T-helper 17 cell (primary cell): ENCODE results near the gene NLRC5. TPM values are rescaled to one million over a fixed set of nuclear protein-coding genes. Genes with fewer than 3 reads are reported as not detected.
"Not testable (repeated sequence)": the region's sequence is repeated elsewhere in the genome, so short reads cannot be mapped to it uniquely, and the experiment has no call there.

Experiments
- ATAC-seq: fragments of 150-1000 bp; cut with Tn5 transposase; 2 replicates; pipeline ENCODE4 v1.10.0; 2021; ENCODE audit warnings: mild to moderate bottlenecking, moderate library complexity
- DNase-seq, 3 donors: peaks; one replicate each; pipeline versions ENCODE4 v3.0.0 to v3.0.0-alpha.2; 2020 to 2021
- H3K9me3 ChIP-seq: one replicate; pipeline ENCODE4 v1.7.0; 2013; ENCODE audit warnings: low read length, mild to moderate bottlenecking; ENCODE audit not compliant: control insufficient read depth, poor library complexity, severe bottlenecking
- H3K27ac Mint-ChIP-seq: one replicate; pipeline ENCODE4 v1.8.0; 2022; ENCODE audit warnings: mild to moderate bottlenecking, moderate library complexity, mixed read lengths
- H3K27me3 Mint-ChIP-seq: one replicate; pipeline ENCODE4 v1.8.0; 2022; ENCODE audit warnings: mixed read lengths
- H3K36me3 Mint-ChIP-seq: one replicate; pipeline ENCODE4 v1.8.0; 2022; ENCODE audit warnings: low read depth, mixed read lengths
- H3K4me1 Mint-ChIP-seq: one replicate; pipeline ENCODE4 v1.8.0; 2022; ENCODE audit warnings: mild to moderate bottlenecking, mixed read lengths
- H3K4me3 Mint-ChIP-seq: one replicate; pipeline ENCODE4 v1.8.0; 2022; ENCODE audit warnings: mild to moderate bottlenecking, moderate library complexity, mixed read lengths
- total RNA-seq, 4 donors: library from RNA in 2 of 4; stranded (reverse) in 2 of 4; gene quantifications; one replicate each; pipeline ENCODE4 v1.2.3 and lab custom pipeline; 2022 to 2026

Gene NLRC5
- total RNA-seq, 2 donors from 2014 or later, result 381 to 578 TPM

- H3K4me3 Mint-ChIP-seq, result no peak overlapping the region
- H3K36me3 Mint-ChIP-seq, result no peaks in the 10 kb centered on the region
- ATAC-seq (no peak), DNase-seq (no peak)
- no peaks in the 10 kb centered on the region for H3K9me3 ChIP-seq
- H3K27me3 Mint-ChIP-seq, result no peaks in the 10 kb centered on the region
- H3K27ac Mint-ChIP-seq, result peak overlapping the region; percentile 82
- peaks cover 15% of the 10 kb centered on the region for H3K4me1 Mint-ChIP-seq
These were observed 113.8 kb downstream of the NLRC5 start for GRCh38 chr16:57102888-57103851.

DNA sequence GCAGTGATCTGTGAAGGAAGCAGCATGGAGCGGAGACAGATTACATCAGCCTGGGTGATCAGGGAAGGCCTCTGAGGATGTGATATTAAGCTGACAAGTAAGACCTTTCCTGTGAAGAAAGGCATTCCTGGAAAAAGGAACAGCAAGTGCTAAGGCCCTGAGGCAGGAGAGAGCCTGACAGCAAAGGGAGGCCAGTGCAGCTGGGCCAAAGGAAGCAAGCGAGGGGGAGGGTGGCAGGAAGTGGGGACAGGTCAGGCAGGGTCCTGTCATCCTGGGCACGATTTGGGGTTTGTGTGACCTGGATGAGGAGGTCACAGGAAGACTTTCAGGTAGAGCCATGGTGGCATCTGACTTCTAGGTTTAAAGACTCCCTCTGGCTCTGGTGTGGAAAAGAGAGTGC is 115.3 kb downstream of the NLRC5 start:
- Mint-ChIP-seq H3K36me3 (peaks cover 2% of the 10 kb centered on the region), H3K27ac (peak overlapping the region; percentile 82), H3K4me1 (peaks cover 15% of the 10 kb centered on the region), H3K27me3 (no peaks in the 10 kb centered on the region), H3K4me3 (no peak overlapping the region)
- no peaks in the 10 kb centered on the region for H3K9me3 ChIP-seq
- DNase-seq (no peak), ATAC-seq (no peak)

- Mint-ChIP-seq H3K36me3 (peaks cover 2% of the 10 kb centered on the region), H3K27ac (peak overlapping the region; percentile 82), H3K27me3 (no peaks in the 10 kb centered on the region), H3K4me3 (no peak overlapping the region), H3K4me1 (peaks cover 14% of the 10 kb centered on the region)
- ATAC-seq, result no peak
- H3K9me3 ChIP-seq, result no peaks in the 10 kb centered on the region
- DNase-seq, result no peak
These were observed 115.8 kb downstream of the NLRC5 start for GRCh38 chr16:57105184-57105583.

GRCh38 chr16:57106767-57107166 is 117.4 kb downstream of the NLRC5 start:
- H3K9me3 ChIP-seq, result no peaks in the 10 kb centered on the region
- H3K4me3 Mint-ChIP-seq, result no peak overlapping the region
- H3K36me3 Mint-ChIP-seq, result peaks cover 2% of the 10 kb centered on the region
- peak overlapping the region; percentile 72 for H3K27ac Mint-ChIP-seq
- ATAC-seq (no peak), DNase-seq (no peak)
- peaks cover 11% of the 10 kb centered on the region for H3K4me1 Mint-ChIP-seq
- no peaks in the 10 kb centered on the region for H3K27me3 Mint-ChIP-seq

DNA sequence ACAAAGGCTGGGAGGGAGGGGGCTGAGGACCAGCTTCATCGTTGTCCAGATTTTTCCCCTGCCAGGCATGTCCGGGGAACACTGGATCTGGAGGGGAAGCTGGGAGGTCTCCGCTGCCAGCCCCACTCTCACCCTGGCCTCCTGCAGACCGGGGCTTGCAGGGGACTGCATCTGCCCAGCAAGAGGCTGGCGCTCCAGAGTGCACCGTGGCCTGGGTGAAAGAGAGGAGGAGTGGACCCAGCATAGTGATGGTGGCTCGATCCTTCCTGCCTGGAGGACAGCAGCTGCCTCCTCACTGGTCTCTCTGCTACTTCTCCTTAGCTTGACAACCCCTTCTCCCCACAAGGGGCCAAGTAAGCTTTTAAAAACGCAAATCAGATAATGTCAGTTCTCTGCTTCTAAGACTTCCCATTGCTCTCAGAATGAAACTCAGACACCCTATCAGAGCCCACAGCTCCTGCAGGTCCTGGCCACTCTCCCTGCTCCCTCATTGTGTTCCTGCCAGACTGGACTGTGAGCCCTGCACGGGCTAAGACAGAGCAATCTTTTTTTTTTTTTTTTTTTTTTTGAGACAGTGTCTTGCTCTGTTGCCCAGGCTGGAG is 118.1 kb downstream of the NLRC5 start:
- H3K4me3 Mint-ChIP-seq, result no peak overlapping the region
- DNase-seq (no peak), ATAC-seq (no peak)
- H3K27me3 Mint-ChIP-seq, result no peaks in the 10 kb centered on the region
- peaks cover 11% of the 10 kb centered on the region for H3K4me1 Mint-ChIP-seq
- H3K27ac Mint-ChIP-seq, result no peak overlapping the region
- H3K9me3 ChIP-seq, result no peaks in the 10 kb centered on the region
- H3K36me3 Mint-ChIP-seq, result peaks cover 2% of the 10 kb centered on the region

- no peak overlapping the region for H3K4me3 Mint-ChIP-seq
- peaks cover 11% of the 10 kb centered on the region for H3K4me1 Mint-ChIP-seq
- ATAC-seq, result no peak
- peaks cover 2% of the 10 kb centered on the region for H3K36me3 Mint-ChIP-seq
- DNase-seq, result no peak
- no peaks in the 10 kb centered on the region for H3K27me3 Mint-ChIP-seq
- no peaks in the 10 kb centered on the region for H3K9me3 ChIP-seq
- H3K27ac Mint-ChIP-seq, result no peak overlapping the region
These were observed 119.1 kb downstream of the NLRC5 start for GRCh38 chr16:57108432-57108831.

GRCh38 chr16:57109259-57110105 is 120.1 kb downstream of the NLRC5 start:
- H3K36me3 Mint-ChIP-seq, H3K4me1 Mint-ChIP-seq, H3K4me3 Mint-ChIP-seq, H3K27ac Mint-ChIP-seq, H3K27me3 Mint-ChIP-seq, DNase-seq, H3K9me3 ChIP-seq, ATAC-seq: not testable (repeated sequence)

GRCh38 chr16:57110937-57111336 is 121.6 kb downstream of the NLRC5 start:
- no peak overlapping the region for H3K27ac Mint-ChIP-seq
- H3K9me3 ChIP-seq, result no peaks in the 10 kb centered on the region
- peaks cover 2% of the 10 kb centered on the region for H3K36me3 Mint-ChIP-seq
- no peak overlapping the region for H3K4me3 Mint-ChIP-seq
- no peak for ATAC-seq
- H3K27me3 Mint-ChIP-seq, result no peaks in the 10 kb centered on the region
- H3K4me1 Mint-ChIP-seq, result peaks cover 3% of the 10 kb centered on the region
- no peak for DNase-seq

- Mint-ChIP-seq H3K4me1 (peaks cover 4% of the 10 kb centered on the region), H3K4me3 (no peak overlapping the region), H3K27me3 (no peaks in the 10 kb centered on the region), H3K27ac (no peak overlapping the region), H3K36me3 (peaks cover 5% of the 10 kb centered on the region)
- DNase-seq, result no peak
- ATAC-seq, result no peak
- no peaks in the 10 kb centered on the region for H3K9me3 ChIP-seq
These were observed 122.1 kb downstream of the NLRC5 start for GRCh38 chr16:57111420-57111819.

DNA sequence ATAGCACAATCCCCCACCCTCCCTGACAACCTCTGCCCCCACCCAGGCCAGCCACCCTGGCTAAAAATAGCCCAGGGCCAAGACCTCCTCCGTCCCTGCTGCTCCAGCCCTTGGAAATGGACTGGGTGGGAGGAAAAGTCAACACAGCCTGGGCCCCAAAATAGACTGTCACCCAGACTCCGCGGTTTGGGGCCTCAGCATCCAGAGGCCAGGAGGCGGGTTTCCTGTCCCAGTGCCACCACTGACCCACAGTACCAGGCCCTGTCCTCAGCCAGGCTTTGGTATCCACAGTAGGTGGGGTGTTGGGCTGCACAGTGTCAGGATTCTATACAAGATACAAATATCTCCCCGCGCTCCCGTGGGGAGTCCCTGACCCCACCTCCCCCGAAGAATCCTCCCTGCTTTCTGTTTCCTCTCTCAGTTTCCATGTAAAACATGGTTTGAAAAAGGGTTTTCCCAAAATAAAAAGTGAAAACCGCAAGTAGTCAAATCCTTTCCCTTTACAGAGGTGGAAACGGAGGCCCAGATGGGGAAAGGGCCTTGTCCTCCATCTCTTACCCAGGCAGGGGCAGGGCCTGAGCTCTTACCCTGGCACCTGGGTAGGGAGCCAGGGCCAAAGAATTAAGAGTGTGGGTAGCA is 123.2 kb downstream of the NLRC5 start:
- H3K9me3 ChIP-seq, result no peaks in the 10 kb centered on the region
- Mint-ChIP-seq H3K36me3 (peaks cover 5% of the 10 kb centered on the region), H3K27me3 (no peaks in the 10 kb centered on the region), H3K27ac (no peak overlapping the region), H3K4me3 (no peak overlapping the region), H3K4me1 (peaks cover 4% of the 10 kb centered on the region)
- no peak for ATAC-seq
- DNase-seq, result no peak

DNA sequence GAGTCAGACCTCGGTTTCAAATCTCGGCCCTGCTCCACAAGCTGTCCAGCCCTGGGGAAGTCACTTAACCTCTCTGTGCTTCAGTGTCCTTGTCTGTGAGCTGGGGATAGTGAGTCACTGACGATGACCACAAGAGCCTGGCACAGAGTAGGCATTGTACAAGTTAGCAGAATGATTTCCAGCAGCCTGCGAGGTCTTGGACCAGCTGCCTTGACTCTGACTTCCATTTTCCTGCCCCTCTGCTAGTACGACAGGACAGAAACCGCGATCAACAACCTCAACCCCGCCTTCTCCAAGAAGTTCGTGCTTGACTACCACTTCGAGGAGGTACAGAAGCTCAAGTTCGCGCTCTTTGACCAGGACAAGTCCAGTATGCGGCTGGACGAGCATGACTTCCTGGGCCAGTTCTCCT is 123.7 kb downstream of the NLRC5 start:
- no peak overlapping the region for H3K4me3 Mint-ChIP-seq
- peaks cover 4% of the 10 kb centered on the region for H3K4me1 Mint-ChIP-seq
- ATAC-seq (no peak), DNase-seq (no peak)
- no peaks in the 10 kb centered on the region for H3K27me3 Mint-ChIP-seq
- H3K9me3 ChIP-seq, result no peaks in the 10 kb centered on the region
- no peak overlapping the region for H3K27ac Mint-ChIP-seq
- peaks cover 5% of the 10 kb centered on the region for H3K36me3 Mint-ChIP-seq

DNA sequence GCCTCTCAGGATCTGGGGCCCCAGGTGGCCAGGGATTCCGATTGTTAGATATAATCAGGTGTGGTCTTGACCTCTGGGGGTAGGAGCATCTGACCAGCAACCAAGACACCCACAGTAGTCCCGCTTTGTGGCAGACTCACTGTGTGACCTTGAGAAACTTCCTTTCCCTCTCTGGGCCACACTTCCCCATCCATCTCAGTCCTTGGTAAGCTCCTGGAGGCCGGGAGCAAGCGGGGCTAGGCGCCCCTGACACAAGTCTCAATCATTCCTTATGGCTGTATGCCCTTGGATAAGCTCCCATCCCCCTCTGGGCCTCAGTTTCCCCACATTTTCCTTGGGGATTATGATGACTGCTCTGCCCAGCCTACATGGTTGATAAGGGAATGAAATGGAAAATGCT is 124.3 kb downstream of the NLRC5 start:
- ATAC-seq, result no peak
- peaks cover 4% of the 10 kb centered on the region for H3K4me1 Mint-ChIP-seq
- no peak overlapping the region for H3K27ac Mint-ChIP-seq
- H3K27me3 Mint-ChIP-seq, result no peaks in the 10 kb centered on the region
- H3K36me3 Mint-ChIP-seq, result peaks cover 5% of the 10 kb centered on the region
- H3K4me3 Mint-ChIP-seq, result no peak overlapping the region
- no peaks in the 10 kb centered on the region for H3K9me3 ChIP-seq
- DNase-seq, result no peak

GRCh38 chr16:57115168-57115513 is 125.8 kb downstream of the NLRC5 start:
- H3K9me3 ChIP-seq, result no peaks in the 10 kb centered on the region
- ATAC-seq (no peak), DNase-seq (no peak)
- Mint-ChIP-seq H3K27ac (no peak overlapping the region), H3K4me3 (no peak overlapping the region), H3K36me3 (peaks cover 3% of the 10 kb centered on the region), H3K27me3 (no peaks in the 10 kb centered on the region), H3K4me1 (peaks cover 4% of the 10 kb centered on the region)
